Subcutaneous abdominal adipose tissue (tissue), 5 donors: Measurements from ENCODE around the gene CNIH4.
"Not testable (repeated sequence)": the region's sequence is repeated elsewhere in the genome, so short reads cannot be mapped to it uniquely, and the experiment has no call there.

Experiments used
- H3K27ac ChIP-seq: one replicate; pipeline ENCODE4 v1.7.0; 2013; ENCODE audit warnings: low read depth, mild to moderate bottlenecking, inconsistent platforms, low read length, moderate library complexity
- H3K27me3 ChIP-seq, 5 donors: one replicate each; pipeline ENCODE4 v1.7.0; 2013; ENCODE audit warnings: low read length in 5 of 5, inconsistent platforms in 1 of 5; ENCODE audit not compliant: control insufficient read depth in 5 of 5, insufficient read depth in 4 of 5
- H3K36me3 ChIP-seq, 5 donors: one replicate each; pipeline ENCODE4 v1.7.0; 2013; ENCODE audit warnings: low read length in 5 of 5; ENCODE audit not compliant: control insufficient read depth in 5 of 5, insufficient read depth in 5 of 5
- H3K4me1 ChIP-seq, 5 donors: one replicate each; pipeline ENCODE4 v1.7.0; 2013; ENCODE audit warnings: low read length in 5 of 5, mild to moderate bottlenecking in 3 of 5, moderate library complexity in 1 of 5; ENCODE audit not compliant: control insufficient read depth in 5 of 5, insufficient read depth in 5 of 5
- H3K4me3 ChIP-seq, 5 donors: one replicate each; pipeline ENCODE4 v1.7.0; 2013; ENCODE audit warnings: low read length in 5 of 5, low read depth in 1 of 5
- H3K9ac ChIP-seq, 5 donors: one replicate each; pipeline ENCODE4 v1.7.0; 2013; ENCODE audit warnings: low read length in 5 of 5, mild to moderate bottlenecking in 4 of 5, moderate library complexity in 3 of 5
- H3K9me3 ChIP-seq, 5 donors: one replicate each; pipeline ENCODE4 v1.7.0; 2013; ENCODE audit warnings: low read length in 5 of 5; ENCODE audit not compliant: control insufficient read depth in 5 of 5
- donor health status: healthy.
- donor health status: healthy.
- donor health status: healthy.
- donor health status: healthy.
- donor health status: healthy.

The CNIH4 gene

DNA sequence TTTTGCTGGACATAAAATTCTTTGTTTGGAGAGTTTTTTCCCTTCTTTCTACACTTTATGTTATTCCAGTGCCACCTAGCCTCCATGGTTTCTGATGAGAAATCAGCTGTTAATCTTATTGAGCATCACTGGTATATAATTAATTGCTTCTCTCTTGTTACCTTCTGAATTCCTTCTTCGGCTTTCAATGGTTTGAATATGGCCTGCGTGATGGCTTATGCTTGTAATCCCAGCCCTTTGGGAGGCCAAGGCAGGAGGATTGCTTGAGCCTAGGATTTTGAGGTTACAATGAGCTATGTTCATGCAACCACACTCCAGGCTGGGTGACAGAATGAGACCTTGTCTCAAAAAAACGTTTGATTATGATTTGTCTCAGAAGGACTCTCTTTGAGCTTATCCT is 13.0 kb upstream of the CNIH4 start:
- Histone ChIP-seq H3K9ac (no peak overlapping the region), H3K4me3 (no peak overlapping the region), H3K9me3 (peaks cover 8 to 22% (median 13%) of the 10 kb centered on the region in 5 donors), H3K36me3 (no peaks in the 10 kb centered on the region), H3K4me1 (peaks cover 0 to 7% (median 6%) of the 10 kb centered on the region in 5 donors), H3K27ac (no peak overlapping the region), H3K27me3 (peaks cover 0 to 2% (median 0%) of the 10 kb centered on the region in 5 donors)

DNA sequence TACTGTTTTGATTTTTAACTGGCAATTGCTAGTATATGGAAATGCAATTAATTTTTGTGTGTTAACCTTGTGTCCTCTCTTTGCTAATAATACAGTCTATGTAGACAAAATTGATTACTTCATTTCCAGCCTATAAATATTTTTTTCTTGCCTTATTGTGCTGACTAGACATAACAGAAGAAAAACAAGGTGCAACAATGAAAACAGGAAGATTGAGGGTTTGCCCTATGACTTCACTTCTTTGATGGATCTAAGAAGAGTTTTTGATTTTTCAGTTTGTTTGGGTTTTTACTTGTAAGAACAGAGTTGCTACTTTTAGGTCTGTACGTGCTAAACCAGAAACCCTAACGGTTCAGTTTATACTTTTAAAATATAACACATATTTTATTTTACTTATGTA is 8.5 kb upstream of the CNIH4 start:
- Histone ChIP-seq H3K36me3 (no peaks in the 10 kb centered on the region), H3K4me3 (no peak overlapping the region), H3K27ac (no peak overlapping the region), H3K9me3 (peaks cover 4 to 18% (median 13%) of the 10 kb centered on the region in 5 donors), H3K9ac (no peak overlapping the region), H3K27me3 (no peaks in the 10 kb centered on the region), H3K4me1 (no peaks in the 10 kb centered on the region)

DNA sequence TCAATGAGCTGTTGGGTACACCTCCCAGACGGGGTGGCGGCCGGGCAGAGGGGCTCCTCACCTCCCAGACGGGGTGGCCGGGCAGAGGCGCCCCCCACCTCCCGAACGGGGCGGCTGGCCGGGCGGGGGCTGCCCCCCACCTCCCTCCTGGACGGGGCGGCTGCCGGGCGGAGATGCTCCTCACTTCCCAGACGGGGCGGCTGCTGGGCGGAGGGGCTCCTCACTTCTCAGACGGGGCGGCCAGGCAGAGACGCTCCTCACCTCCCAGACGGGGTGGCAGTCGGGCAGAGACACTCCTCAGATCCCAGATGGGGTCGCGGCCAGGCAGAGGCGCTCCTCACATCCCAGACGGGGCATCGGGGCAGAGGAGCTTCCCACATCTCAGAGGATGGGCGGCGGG is 7.0 kb upstream of the CNIH4 start:
- not testable (repeated sequence) for H3K27ac ChIP-seq, H3K9ac ChIP-seq

DNA sequence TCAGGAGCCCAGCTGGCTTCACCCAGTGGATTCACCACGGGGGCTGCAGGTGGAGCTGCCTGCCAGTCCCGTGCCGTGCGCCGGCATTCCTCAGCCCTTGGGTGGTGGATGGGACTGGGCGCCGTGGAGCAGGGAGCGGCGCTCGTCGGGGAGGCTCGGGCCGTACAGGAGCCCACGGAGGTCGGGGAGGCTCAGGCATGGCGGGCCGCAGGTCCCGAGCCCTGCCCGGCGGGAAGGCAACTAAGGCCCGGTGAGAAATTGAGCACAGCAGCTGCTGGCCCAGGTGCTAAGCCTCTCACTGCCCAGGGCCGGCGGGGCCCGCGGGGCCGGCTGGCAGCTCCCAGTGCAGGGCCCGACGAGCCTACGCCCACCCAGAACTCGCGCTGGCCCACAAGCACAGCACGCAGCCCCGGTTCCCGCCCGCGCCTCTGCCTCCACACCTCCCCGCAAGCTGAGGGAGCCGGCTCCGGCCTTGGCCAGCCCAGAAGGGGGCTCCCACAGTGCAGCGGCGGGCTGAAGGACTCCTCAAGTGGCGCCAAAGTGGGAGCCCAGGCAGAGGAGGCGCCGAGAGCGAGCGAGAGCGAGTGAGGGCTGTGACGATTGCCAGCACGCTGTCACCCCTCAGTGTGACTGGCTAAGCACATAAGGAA is 4.1 kb upstream of the CNIH4 start:
- not testable (repeated sequence) for H3K27ac ChIP-seq, H3K27me3 ChIP-seq, H3K9me3 ChIP-seq, H3K36me3 ChIP-seq, H3K4me3 ChIP-seq, H3K9ac ChIP-seq, H3K4me1 ChIP-seq

More for the DNA sequence above, 7.0 kb upstream of the CNIH4 start:
- H3K9me3 ChIP-seq, H3K4me3 ChIP-seq, H3K27me3 ChIP-seq, H3K4me1 ChIP-seq, H3K36me3 ChIP-seq: not testable (repeated sequence)

DNA sequence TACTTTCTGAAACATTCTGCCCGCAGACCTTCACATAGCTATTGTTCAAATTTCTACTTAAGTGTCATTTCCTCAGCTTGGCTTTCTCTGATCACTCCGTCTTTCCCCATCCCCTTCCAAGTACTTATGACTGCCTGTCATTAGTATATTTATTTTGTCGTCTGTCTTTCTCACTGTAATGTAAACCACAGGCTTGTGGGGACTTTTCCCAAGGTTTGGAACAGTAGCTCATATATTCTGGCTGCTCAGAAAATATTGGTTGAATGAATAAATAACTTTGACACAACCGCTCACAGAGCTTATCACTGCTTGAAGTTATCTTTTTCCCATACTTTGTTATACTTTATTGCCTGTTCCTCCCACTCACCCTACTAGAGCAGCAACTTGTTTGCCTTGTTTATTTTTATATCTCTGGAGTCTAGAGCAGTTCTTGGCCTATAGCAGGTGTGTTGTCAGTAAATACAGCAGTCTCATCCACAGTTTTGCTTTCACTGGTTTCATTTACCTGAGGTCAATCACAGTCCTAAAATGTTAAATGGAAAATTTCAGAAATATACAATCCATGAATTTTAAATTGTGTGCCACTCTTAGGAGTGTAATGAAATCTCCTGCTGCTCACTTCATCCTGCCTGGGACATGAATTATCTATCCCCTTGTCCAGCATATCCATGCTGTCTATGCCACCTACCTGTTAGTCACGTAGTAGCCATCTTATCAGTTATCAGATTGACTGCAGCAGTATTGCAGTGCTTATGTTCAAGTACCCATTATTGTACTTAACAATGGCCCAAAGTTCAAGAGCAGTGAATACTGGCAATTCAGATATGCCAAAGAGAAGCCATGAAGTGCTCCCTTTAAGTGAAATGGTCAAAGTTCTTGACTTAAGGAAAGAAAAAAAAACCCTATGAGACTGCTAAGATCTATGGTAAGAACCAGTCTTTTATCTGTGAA is 2.4 kb upstream of the CNIH4 start:
- no peaks in the 10 kb centered on the region for H3K9me3 ChIP-seq
- H3K36me3 ChIP-seq = no peaks in the 10 kb centered on the region
- H3K27me3 ChIP-seq = no peaks in the 10 kb centered on the region
- H3K4me1 ChIP-seq = peaks cover 0 to 16% (median 9%) of the 10 kb centered on the region in 5 donors
- no peak overlapping the region for H3K9ac ChIP-seq
- H3K4me3 ChIP-seq = no peak overlapping the region
- H3K27ac ChIP-seq = no peak overlapping the region

DNA sequence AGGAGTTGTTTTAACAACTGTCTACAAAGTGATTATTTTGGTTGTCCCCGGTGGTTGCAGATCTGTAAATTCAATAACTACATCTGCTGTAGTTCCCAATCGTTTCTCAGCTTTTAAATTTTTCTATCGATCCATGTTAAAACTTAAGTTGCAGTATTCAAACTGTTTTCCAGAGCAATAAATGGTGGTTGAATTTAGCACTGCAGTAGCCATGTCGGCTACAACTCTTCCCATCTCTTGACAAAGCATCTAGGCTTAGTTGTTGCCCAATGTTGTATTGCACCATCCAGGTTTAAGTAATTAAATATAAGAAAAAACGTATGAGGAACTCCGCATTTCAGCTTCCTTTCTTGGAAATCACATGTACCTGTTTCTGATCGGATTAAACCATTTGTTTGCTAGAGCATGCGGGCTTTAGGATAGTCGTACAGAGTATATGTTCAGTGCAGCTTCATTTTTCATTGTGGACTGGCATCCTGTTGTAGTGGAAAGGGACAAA is 996 bp downstream of the CNIH4 start:
- Histone ChIP-seq H3K36me3 (no peaks in the 10 kb centered on the region), H3K27ac (peak overlapping the region; percentile 92), H3K9me3 (no peaks in the 10 kb centered on the region), H3K9ac (peak overlapping the region in 4 of 5 donors; percentile 83 to 89 (median 88)), H3K4me1 (peaks cover 0 to 16% (median 9%) of the 10 kb centered on the region in 5 donors), H3K27me3 (no peaks in the 10 kb centered on the region), H3K4me3 (peak overlapping the region; percentile 71 to 94 (median 91))

DNA sequence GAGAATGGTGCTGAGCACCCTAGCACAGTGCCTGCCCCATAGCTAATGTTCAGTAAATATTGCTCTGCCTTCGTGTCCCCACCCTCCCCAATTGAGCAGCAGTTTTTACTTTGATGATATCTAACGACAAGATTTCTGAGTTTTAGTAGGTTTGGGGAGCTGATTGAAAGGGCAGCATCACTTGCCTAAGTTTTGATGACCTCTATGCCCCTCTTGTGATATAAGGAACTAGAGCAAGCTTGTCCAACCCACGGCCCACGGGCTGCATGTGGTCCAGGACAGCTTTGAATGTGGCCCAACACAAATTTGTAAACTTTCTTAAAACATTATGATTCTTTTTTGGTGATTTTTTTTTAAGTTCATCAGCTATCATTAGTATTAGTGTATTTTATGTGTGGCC is 1.6 kb downstream of the CNIH4 start:
- H3K27me3 ChIP-seq = no peaks in the 10 kb centered on the region
- peak overlapping the region; percentile 92 for H3K27ac ChIP-seq
- H3K36me3 ChIP-seq = no peaks in the 10 kb centered on the region
- peaks cover 0 to 16% (median 9%) of the 10 kb centered on the region in 5 donors for H3K4me1 ChIP-seq
- peak overlapping the region in 1 of 5 donors; percentile 71 for H3K4me3 ChIP-seq
- no peaks in the 10 kb centered on the region for H3K9me3 ChIP-seq
- peak overlapping the region in 3 of 5 donors; percentile 16 to 89 (median 87) for H3K9ac ChIP-seq

DNA sequence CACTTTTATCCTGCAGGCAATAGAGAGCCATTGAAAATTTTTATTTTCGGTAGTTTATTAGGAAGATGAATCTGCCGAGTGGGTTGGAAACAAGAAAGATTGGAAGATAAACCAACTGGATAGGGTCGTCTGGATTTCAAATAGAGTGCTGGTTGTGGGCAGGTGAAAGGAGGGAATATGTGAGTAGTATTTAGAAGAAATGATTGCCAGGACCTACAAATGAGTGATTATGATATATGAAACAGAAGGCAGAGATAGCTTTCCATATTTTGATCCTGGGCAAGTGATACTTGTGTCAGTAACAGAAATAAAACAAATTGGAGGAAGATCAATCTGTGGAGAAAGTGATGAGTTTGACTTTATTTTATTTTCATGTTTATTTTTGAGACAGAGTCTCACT is 2.5 kb downstream of the CNIH4 start:
- Histone ChIP-seq H3K4me3 (no peak overlapping the region), H3K9me3 (no peaks in the 10 kb centered on the region), H3K36me3 (peaks cover 0 to 1% (median 0%) of the 10 kb centered on the region in 5 donors), H3K9ac (peak overlapping the region in 1 of 5 donors; percentile 13), H3K27ac (no peak overlapping the region), H3K27me3 (no peaks in the 10 kb centered on the region), H3K4me1 (peaks cover 0 to 16% (median 9%) of the 10 kb centered on the region in 5 donors)

DNA sequence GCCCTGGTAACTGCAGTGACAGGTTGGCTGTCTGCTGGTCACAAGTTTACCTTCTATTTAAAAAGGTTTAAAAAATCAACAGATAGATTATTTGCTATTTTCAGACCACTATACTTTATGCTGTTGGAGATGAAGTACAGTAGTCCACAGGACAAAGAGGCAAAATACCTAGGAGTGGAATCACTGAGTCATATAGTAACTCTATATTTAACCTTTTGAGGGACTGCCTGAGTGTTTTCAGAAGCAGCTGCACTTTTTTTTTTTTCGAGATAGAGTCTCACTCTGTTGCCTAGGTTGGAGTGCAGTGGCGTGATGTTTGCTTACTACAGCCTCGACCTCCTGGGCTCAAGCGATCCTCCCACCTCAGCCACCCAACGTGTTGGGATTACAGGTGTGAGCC is 11.7 kb downstream of the CNIH4 start:
- Histone ChIP-seq H3K4me3 (no peak overlapping the region), H3K9ac (no peak overlapping the region), H3K9me3 (no peaks in the 10 kb centered on the region), H3K27ac (no peak overlapping the region), H3K27me3 (no peaks in the 10 kb centered on the region), H3K4me1 (no peaks in the 10 kb centered on the region), H3K36me3 (peaks cover 31 to 59% (median 43%) of the 10 kb centered on the region in 5 donors)
